Spleen (tissue), 11 donors: ENCODE data around the gene OR13F1. TPM values are rescaled to one million over a fixed set of nuclear protein-coding genes. Genes with fewer than 3 reads are reported as not detected.

Experiments used
- DNase-seq: peaks from one replicate; pipeline ENCODE4 v3.0.0-alpha.2; 2020
- H3K27ac ChIP-seq, 8 donors: fragments of 200-600 bp; sonication (generic) in 7 of 8; 1 replicate in 4 of 8; 2 replicates in 4 of 8; pipeline versions ENCODE4 v1.5.0 to v1.8.0; 2016 to 2021; ENCODE audit warnings: inconsistent platforms in 4 of 8, mild to moderate bottlenecking in 4 of 8, moderate library complexity in 1 of 8
- H3K27me3 ChIP-seq, 7 donors: fragments of 200-600 bp; sonication (generic) in 6 of 7; replicated peaks in 1 of 7; 1 replicate in 4 of 7; 2 replicates in 3 of 7; pipeline versions ENCODE4 v1.5.0 to v1.8.0; 2016 to 2021; ENCODE audit warnings: inconsistent platforms in 3 of 7, mild to moderate bottlenecking in 1 of 7
- H3K36me3 ChIP-seq, 6 donors: fragments of 200-600 bp; sonication (generic) in 5 of 6; 1 replicate in 4 of 6; 2 replicates in 2 of 6; pipeline versions ENCODE4 v1.5.0 to v1.8.0; 2016 to 2021; ENCODE audit warnings: inconsistent platforms in 2 of 6
- H3K4me1 ChIP-seq, 6 donors: fragments of 200-600 bp; sonication (generic) in 5 of 6; 1 replicate in 3 of 6; 2 replicates in 3 of 6; pipeline versions ENCODE4 v1.5.0 to v1.8.0; 2016 to 2021; ENCODE audit warnings: inconsistent platforms in 3 of 6
- H3K4me3 ChIP-seq, 8 donors: fragments of 200-600 bp; sonication (generic) in 7 of 8; 1 replicate in 4 of 8; 2 replicates in 4 of 8; pipeline versions ENCODE4 v1.5.0 to v1.8.0; 2016 to 2021; ENCODE audit warnings: inconsistent platforms in 4 of 8, mild to moderate bottlenecking in 4 of 8, moderate library complexity in 2 of 8
- H3K9me3 ChIP-seq, 8 donors: fragments of 200-600 bp; sonication (generic) in 7 of 8; 1 replicate in 4 of 8; 2 replicates in 4 of 8; pipeline versions ENCODE4 v1.5.0 to v1.8.0; 2016 to 2021; ENCODE audit warnings: inconsistent platforms in 4 of 8
- POLR2A ChIP-seq, 3 donors: fragments of 450-650 bp; IDR thresholded peaks; one replicate each; pipeline ENCODE4 v1.5.1; 2017; ENCODE audit warnings: antibody characterized with exemption in 3 of 3, mild to moderate bottlenecking in 1 of 3
- POLR2AphosphoS5 ChIP-seq, 3 donors: sonication (generic); formaldehyde crosslinking; IDR thresholded peaks; one replicate each; pipeline ENCODE4 v1.5.1; 2017; ENCODE audit warnings: antibody characterized with exemption in 3 of 3
- WGBS, 5 donors: extraction: QIAGEN DNeasy Blood & Tissue Kit in 3 of 5; methylation state at CpG; one replicate each; pipeline versions ENCODE4 v1.1.5 to v1.1.7; 2013 to 2018; 5-methylcytosine and 5-hydroxymethylcytosine counted together
- intact Hi-C: fragments of 100-400 bp; cut with DNase I; formaldehyde crosslinking; loops from one replicate; pipeline ENCODE4 v1.15.0; 2023; ENCODE audit warnings: low total_unique reads
- polyA plus RNA-seq, 3 donors: library from polyadenylated mRNA; stranded (reverse); fragments of 200-250 nt; gene quantifications; one replicate each; pipeline ENCODE4 v1.2.1, GENCODE V29; 2013
- total RNA-seq, 7 donors: library from RNA; depleted of rRNA in 3 of 7; stranded (reverse); fragments of >200 nt in 3 of 7; fragmentation: NEBNext Ultra II Directional in 4 of 7; extraction: Animal tissue kit (Norgen Biotek cat#: 25700) in 4 of 7; gene quantifications; one replicate each; pipeline versions ENCODE4 v1.1.0 to v1.2.1, GENCODE V29; 2016 to 2021
- TF ChIP-seq, protein P1 (sequence below), 11 experiments: fragments of 200-600 bp in 7 of 11; fragments of 450-650 bp in 4 of 11; sonication (generic) in 4 of 11; IDR thresholded peaks in 8 of 11; conservative IDR thresholded peaks in 3 of 11; 1 replicate in 7 of 11; 2 replicates in 4 of 11; pipeline versions ENCODE4 v1.4.0 to v1.8.0; 2016 to 2021; ENCODE audit warnings: antibody characterized with exemption in 11 of 11, inconsistent platforms in 4 of 11, mild to moderate bottlenecking in 1 of 11
- donor health status: healthy with polysubstance abuse.
- donor health status: DM: no; HTN: no; CAD: no; lungs with moderate emphysema.
- donor health status: DM: no; HTN: no; CAD: no.
- donor health status: Bipolar disorder and iron deficiency.
- donor health status: healthy.
- donor health status: DM: no; HTN: no; CAD: no.
- donor health status: DM: yes; HTN: yes; CAD: no.

The OR13F1 gene
- total and polyA plus RNA-seq, 10 donors: not detected

DNA sequence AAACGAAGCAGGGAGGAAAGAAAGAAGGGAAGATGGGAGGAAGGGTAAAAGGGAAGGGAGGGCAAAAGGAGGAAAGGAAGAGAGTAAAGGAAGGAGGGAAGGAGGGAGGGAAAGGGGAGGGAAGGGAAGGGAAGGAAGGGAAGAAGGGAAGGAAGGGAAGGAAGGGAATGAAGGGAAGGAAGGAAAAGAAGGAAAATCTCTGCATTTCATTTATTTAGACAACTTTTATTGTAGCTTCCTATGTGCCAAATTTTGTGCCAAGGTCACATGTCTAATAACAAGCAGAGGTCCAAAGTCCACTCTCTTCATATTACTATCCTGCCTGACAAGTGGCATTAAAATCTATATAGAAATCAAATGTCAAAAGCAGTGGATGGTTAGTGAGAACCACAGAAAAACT lies 35.2 kb downstream of the OR13F1 start:
- Histone ChIP-seq H3K27me3 (no peaks in the 10 kb centered on the region), H3K4me1 (no peaks in the 10 kb centered on the region), H3K27ac (no peak overlapping the region), H3K36me3 (no peaks in the 10 kb centered on the region), H3K4me3 (no peak overlapping the region), H3K9me3 (no peaks in the 10 kb centered on the region)
- WGBS, 5 donors: 26 to 57% (median 35%) methylated on average over 1 of the region's 1 CpG
- no peak for TF ChIP-seq POLR2AphosphoS5 (IDR thresholded peaks at IDR 0.05)
- TF ChIP-seq, protein P1, sequence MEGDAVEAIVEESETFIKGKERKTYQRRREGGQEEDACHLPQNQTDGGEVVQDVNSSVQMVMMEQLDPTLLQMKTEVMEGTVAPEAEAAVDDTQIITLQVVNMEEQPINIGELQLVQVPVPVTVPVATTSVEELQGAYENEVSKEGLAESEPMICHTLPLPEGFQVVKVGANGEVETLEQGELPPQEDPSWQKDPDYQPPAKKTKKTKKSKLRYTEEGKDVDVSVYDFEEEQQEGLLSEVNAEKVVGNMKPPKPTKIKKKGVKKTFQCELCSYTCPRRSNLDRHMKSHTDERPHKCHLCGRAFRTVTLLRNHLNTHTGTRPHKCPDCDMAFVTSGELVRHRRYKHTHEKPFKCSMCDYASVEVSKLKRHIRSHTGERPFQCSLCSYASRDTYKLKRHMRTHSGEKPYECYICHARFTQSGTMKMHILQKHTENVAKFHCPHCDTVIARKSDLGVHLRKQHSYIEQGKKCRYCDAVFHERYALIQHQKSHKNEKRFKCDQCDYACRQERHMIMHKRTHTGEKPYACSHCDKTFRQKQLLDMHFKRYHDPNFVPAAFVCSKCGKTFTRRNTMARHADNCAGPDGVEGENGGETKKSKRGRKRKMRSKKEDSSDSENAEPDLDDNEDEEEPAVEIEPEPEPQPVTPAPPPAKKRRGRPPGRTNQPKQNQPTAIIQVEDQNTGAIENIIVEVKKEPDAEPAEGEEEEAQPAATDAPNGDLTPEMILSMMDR (IDR thresholded peaks at IDR 0.05 in 8 of 11, conservative IDR thresholded peaks at IDR 0.05 in 3 of 11): no peak
- TF ChIP-seq POLR2A (IDR thresholded peaks at IDR 0.05): no peak
- DNase-seq: no peak
- intact Hi-C loops: no loop called here

- H3K36me3 ChIP-seq: no peaks in the 10 kb centered on the region
- no peak for DNase-seq
- H3K4me3 ChIP-seq: no peak overlapping the region
- no peaks in the 10 kb centered on the region for H3K9me3 ChIP-seq
- 82 to 88% (median 87%) methylated on average over 4 of the region's 4 CpGs for WGBS, 5 donors
- intact Hi-C loops: loop anchor here (10.0 kb wide), 1 partner anchor 50 kb away; the partner anchor contains the start of gene OR13C5
- no peak overlapping the region for H3K27ac ChIP-seq
- TF ChIP-seq POLR2A (IDR thresholded peaks at IDR 0.05) (no peak), POLR2AphosphoS5 (IDR thresholded peaks at IDR 0.05) (no peak)
- TF ChIP-seq, protein P1 (IDR thresholded peaks at IDR 0.05 in 8 of 11, conservative IDR thresholded peaks at IDR 0.05 in 3 of 11): no peak
- no peaks in the 10 kb centered on the region for H3K4me1 ChIP-seq
- no peaks in the 10 kb centered on the region for H3K27me3 ChIP-seq
Observed at GRCh38 chr9:104544644-104545043, 40.6 kb downstream of the OR13F1 start.

DNA sequence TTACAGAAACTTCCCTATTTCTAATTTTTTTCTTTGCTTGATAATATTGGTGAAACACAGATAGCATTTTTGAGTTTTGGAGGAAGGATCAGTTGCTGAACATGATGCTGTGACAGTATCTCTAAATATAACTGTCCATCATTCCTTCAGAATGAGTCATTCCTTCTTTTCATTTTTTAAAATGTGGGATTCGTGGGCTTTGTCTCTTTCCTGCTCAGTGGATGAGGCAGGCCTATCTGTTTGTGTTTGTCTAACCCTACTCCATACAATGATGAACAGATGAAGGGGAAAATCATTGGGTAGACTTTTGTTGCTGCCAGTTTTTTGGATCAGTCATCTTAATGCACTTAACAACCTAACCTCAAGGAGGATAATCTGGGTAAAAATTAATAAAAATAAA lies 49.2 kb downstream of the OR13F1 start:
- intact Hi-C loops: loop anchor here (10.0 kb wide), 1 partner anchor 62 kb away; the partner anchor contains the start of gene OR13C9
- Histone ChIP-seq H3K27me3 (no peaks in the 10 kb centered on the region), H3K4me3 (no peak overlapping the region), H3K9me3 (peaks cover 0 to 18% (median 7%) of the 10 kb centered on the region in 8 donors), H3K27ac (no peak overlapping the region), H3K4me1 (no peaks in the 10 kb centered on the region), H3K36me3 (no peaks in the 10 kb centered on the region)
- TF ChIP-seq, protein P1 (IDR thresholded peaks at IDR 0.05 in 8 of 11, conservative IDR thresholded peaks at IDR 0.05 in 3 of 11): no peak
- TF ChIP-seq POLR2A (IDR thresholded peaks at IDR 0.05) (no peak), POLR2AphosphoS5 (IDR thresholded peaks at IDR 0.05) (no peak)
- DNase-seq: no peak
- 18 to 51% (median 44%) methylated on average over 1 of the region's 1 CpG for WGBS, 5 donors

Other genes with a start within 250 kb of the OR13F1 start
- gene OR13C4, start 22.9 kb downstream of the OR13F1 start, total RNA-seq: not detected
- gene OR13C4, start 22.9 kb downstream of the OR13F1 start, polyA plus RNA-seq: not detected
- gene OR13C3, start 32.6 kb downstream of the OR13F1 start, total RNA-seq: not detected
- gene OR13C3, start 32.6 kb downstream of the OR13F1 start, polyA plus RNA-seq: not detected
- gene OR13C8, start 64.9 kb downstream of the OR13F1 start, total RNA-seq: not detected
- not detected for gene OR13C8, start 64.9 kb downstream of the OR13F1 start, polyA plus RNA-seq
- under 1 TPM in 1 of 7 donors, not detected in 6; 0.70 TPM for gene OR13C5, start 95.2 kb downstream of the OR13F1 start, total RNA-seq
- gene OR13C5, start 95.2 kb downstream of the OR13F1 start, polyA plus RNA-seq: not detected
- gene OR13C2, start 101.4 kb downstream of the OR13F1 start, total RNA-seq: not detected
- gene OR13C2, start 101.4 kb downstream of the OR13F1 start, polyA plus RNA-seq: not detected
- gene OR13C9, start 113.9 kb downstream of the OR13F1 start, total RNA-seq: not detected
- not detected for gene OR13C9, start 113.9 kb downstream of the OR13F1 start, polyA plus RNA-seq
- not detected for gene OR13D1, start 190.3 kb downstream of the OR13F1 start, total RNA-seq
- not detected for gene OR13D1, start 190.3 kb downstream of the OR13F1 start, polyA plus RNA-seq
- 10 to 100 TPM; 20.8 to 28.5 (median 23.8) TPM for gene NIPSNAP3A, start 243.4 kb downstream of the OR13F1 start, total RNA-seq
- 10 to 100 TPM; 17.2 to 27.9 (median 23.0) TPM for gene NIPSNAP3A, start 243.4 kb downstream of the OR13F1 start, polyA plus RNA-seq